Measurements from ENCODE around the gene ITGA2. TPM values are rescaled to one million over a fixed set of nuclear protein-coding genes. Genes with fewer than 3 reads are reported as not detected.

The ITGA2 gene
- total RNA-seq, 2 donors from 2014 or later = 0.77 to 3.1 TPM

- Mint-ChIP-seq H3K36me3 (no peaks in the 10 kb centered on the region), H3K9me3 (no peaks in the 10 kb centered on the region), H3K27ac (no peak overlapping the region)
- no peak for ATAC-seq
- DNase-seq (ENCODE audit: low spot score in 2 of 2) = no peak
Observed at GRCh38 chr5:53120165-53120564, 131.0 kb downstream of the ITGA2 start.

GRCh38 chr5:53123702-53124101, 134.6 kb downstream of the ITGA2 start:
- ATAC-seq (no peak), DNase-seq (ENCODE audit: low spot score in 2 of 2) (no peak)
- H3K36me3 Mint-ChIP-seq = no peaks in the 10 kb centered on the region
- H3K9me3 Mint-ChIP-seq = no peaks in the 10 kb centered on the region
- no peak overlapping the region for H3K27ac Mint-ChIP-seq

- ATAC-seq = no peak
- H3K36me3 Mint-ChIP-seq = no peaks in the 10 kb centered on the region
- no peak overlapping the region for H3K27ac Mint-ChIP-seq
- no peak for DNase-seq (ENCODE audit: low spot score in 2 of 2)
- no peaks in the 10 kb centered on the region for H3K9me3 Mint-ChIP-seq
Observed at GRCh38 chr5:53126521-53126920, 137.4 kb downstream of the ITGA2 start.

GRCh38 chr5:53127107-53127506, 138.0 kb downstream of the ITGA2 start:
- Mint-ChIP-seq H3K36me3 (no peaks in the 10 kb centered on the region), H3K27ac (no peak overlapping the region), H3K9me3 (no peaks in the 10 kb centered on the region)
- DNase-seq (ENCODE audit: low spot score in 2 of 2) (no peak), ATAC-seq (no peak)

DNA sequence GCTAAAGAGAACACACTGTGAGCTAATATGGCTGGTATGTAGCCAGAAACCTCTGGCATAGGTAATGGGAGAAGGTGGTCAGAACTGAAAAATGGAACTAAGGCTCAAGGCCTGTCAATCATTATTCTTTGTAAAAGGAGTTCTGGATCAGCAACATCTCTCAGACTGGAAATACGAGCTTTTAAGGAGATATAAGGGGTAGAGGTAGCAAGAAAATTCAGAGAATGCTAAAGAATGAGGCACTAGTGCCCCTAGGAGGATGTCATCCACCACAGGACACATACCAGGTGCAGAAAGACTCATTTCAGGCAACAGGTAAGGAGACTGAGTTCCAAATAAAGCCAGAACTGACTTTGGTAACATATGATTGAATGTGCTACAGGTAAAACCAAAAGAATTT, 139.3 kb downstream of the ITGA2 start:
- no peak for ATAC-seq
- no peak for DNase-seq (ENCODE audit: low spot score in 2 of 2)
- Mint-ChIP-seq H3K36me3 (no peaks in the 10 kb centered on the region), H3K9me3 (no peaks in the 10 kb centered on the region), H3K27ac (no peak overlapping the region)

DNA sequence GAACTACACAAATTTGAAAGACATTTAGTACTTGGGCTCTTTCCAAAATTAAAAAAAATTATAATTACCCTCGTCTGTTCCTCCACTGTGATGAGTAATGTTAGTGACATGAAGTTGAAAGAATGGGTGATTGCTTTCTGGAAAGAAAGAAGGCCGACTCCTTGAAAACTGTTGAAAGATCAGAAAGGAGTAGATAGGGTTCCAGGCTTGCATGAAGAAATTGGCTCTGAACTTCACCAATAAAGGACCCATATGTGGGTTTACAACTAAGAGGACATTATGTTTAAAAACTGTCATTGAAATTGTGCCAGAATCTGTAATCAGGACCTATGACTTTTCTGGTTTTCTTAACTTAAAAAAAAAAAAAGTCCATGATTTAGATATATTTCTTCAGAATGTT, 141.1 kb downstream of the ITGA2 start:
- no peak for DNase-seq (ENCODE audit: low spot score in 2 of 2)
- no peak for ATAC-seq
- Mint-ChIP-seq H3K36me3 (no peaks in the 10 kb centered on the region), H3K9me3 (no peaks in the 10 kb centered on the region), H3K27ac (no peak overlapping the region)

- Mint-ChIP-seq H3K9me3 (no peaks in the 10 kb centered on the region), H3K36me3 (no peaks in the 10 kb centered on the region), H3K27ac (no peak overlapping the region)
- DNase-seq (ENCODE audit: low spot score in 2 of 2) (no peak), ATAC-seq (no peak)
Observed at GRCh38 chr5:53133020-53133419, 143.9 kb downstream of the ITGA2 start.

Other genes with a start within 250 kb of the ITGA2 start
- gene ITGA1, start 201.4 kb upstream of the ITGA2 start, total RNA-seq = 1 to 10 TPM; 6.0 TPM
- gene PELO, start 201.4 kb upstream of the ITGA2 start, total RNA-seq = 10 to 100 TPM; 17.5 to 23.0 TPM
- 10 to 100 TPM; 18.7 to 29.2 TPM for gene MOCS2, start 120.4 kb downstream of the ITGA2 start, total RNA-seq

Data from activated naive CD4-positive, alpha-beta T cell treated with anti-CD3 and anti-CD28 coated beads, Interleukin-2, amount 50 U/mL, for 72 hours (primary cell).